HepG2 (cell line): ENCODE measurements around the gene BAZ1B.

Experiments
- MXI1 ChIP-seq: IDR thresholded peaks from 3 replicates; pipeline ENCODE4 v1.6.1; 2012; ENCODE audit warnings: low read depth, low read length, inconsistent platforms, borderline replicate concordance
- SNAPC4 ChIP-seq: sonication (generic); formaldehyde crosslinking; IDR thresholded peaks from 2 replicates; pipeline ENCODE4 v1.4.0; 2020; ENCODE audit warnings: mild to moderate bottlenecking, missing genetic modification reagents
- TF ChIP-seq, protein P1 (sequence below): fragments of 450-650 bp; IDR thresholded peaks from 2 replicates; pipeline ENCODE4 v1.6.1; 2017

DNA sequence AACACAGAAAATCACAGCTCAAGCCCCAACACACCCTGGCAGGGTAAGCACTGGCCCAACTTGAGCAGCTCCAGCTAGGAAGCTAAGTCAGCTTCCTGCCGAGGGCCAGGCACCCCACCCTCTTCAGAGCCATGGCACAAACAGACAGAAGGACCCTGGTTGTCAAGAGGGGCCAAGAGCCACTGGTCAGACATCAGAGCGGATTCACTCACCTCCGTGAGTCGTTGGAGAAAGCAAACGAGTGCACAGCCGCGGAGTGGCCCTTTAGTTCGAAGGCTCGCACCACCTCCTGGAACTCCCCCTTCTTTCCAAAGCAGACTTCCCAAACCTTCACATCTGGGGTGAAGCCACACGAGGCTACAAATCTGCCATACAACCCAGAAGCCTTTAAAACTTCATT, 48.9 kb upstream of the BAZ1B start:
- no peak for TF ChIP-seq MXI1
- TF ChIP-seq, protein P1, sequence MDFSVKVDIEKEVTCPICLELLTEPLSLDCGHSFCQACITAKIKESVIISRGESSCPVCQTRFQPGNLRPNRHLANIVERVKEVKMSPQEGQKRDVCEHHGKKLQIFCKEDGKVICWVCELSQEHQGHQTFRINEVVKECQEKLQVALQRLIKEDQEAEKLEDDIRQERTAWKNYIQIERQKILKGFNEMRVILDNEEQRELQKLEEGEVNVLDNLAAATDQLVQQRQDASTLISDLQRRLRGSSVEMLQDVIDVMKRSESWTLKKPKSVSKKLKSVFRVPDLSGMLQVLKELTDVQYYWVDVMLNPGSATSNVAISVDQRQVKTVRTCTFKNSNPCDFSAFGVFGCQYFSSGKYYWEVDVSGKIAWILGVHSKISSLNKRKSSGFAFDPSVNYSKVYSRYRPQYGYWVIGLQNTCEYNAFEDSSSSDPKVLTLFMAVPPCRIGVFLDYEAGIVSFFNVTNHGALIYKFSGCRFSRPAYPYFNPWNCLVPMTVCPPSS = no peak
- TF ChIP-seq SNAPC4 (CRISPR knock-in tag) = no peak
